Testis (tissue), 3 donors: ENCODE measurements around the gene MOG. TPM values are rescaled to one million over a fixed set of nuclear protein-coding genes. Genes with fewer than 3 reads are reported as not detected.

Experiments used
- DNase-seq: peaks from one replicate; pipeline ENCODE4 v3.0.0-alpha.2; 2019
- H3K27ac ChIP-seq, 2 donors: fragments of 200-600 bp; sonication (generic); one replicate each; pipeline ENCODE4 v1.5.1; 2019
- H3K27me3 ChIP-seq: fragments of 200-600 bp; sonication (generic); one replicate; pipeline ENCODE4 v1.5.1; 2019
- H3K36me3 ChIP-seq: fragments of 200-600 bp; sonication (generic); one replicate; pipeline ENCODE4 v1.5.1; 2017; ENCODE audit warnings: low read depth; ENCODE audit errors: missing control alignments
- H3K4me1 ChIP-seq: fragments of 200-600 bp; sonication (generic); one replicate; pipeline ENCODE4 v1.5.1; 2019
- H3K4me3 ChIP-seq, 2 donors: fragments of 200-600 bp; sonication (generic); one replicate each; pipeline ENCODE4 v1.5.1; 2017 to 2019
- H3K9me3 ChIP-seq: fragments of 200-600 bp; sonication (generic); one replicate; pipeline ENCODE4 v1.5.1; 2017
- CTCF ChIP-seq, 3 experiments: fragments of 450-650 bp in 2 of 3; fragments of 200-600 bp in 1 of 3; sonication (generic) in 1 of 3; IDR thresholded peaks; one replicate each; pipeline ENCODE4 v1.5.1; 2016 to 2019; ENCODE audit warnings: antibody characterized with exemption in 3 of 3, mild to moderate bottlenecking in 2 of 3, moderate library complexity in 1 of 3
- POLR2A ChIP-seq: fragments of 450-650 bp; IDR thresholded peaks from one replicate; pipeline ENCODE4 v1.6.1; 2017; ENCODE audit warnings: antibody characterized with exemption, mild to moderate bottlenecking, moderate library complexity
- WGBS, 2 donors: methylation state at CpG; one replicate each; pipeline ENCODE4 v1.1.5; 2018; 5-methylcytosine and 5-hydroxymethylcytosine counted together
- intact Hi-C: fragments of 100-400 bp; cut with DNase I; formaldehyde crosslinking; loops from one replicate; pipeline ENCODE4 v1.15.1; 2023; ENCODE audit warnings: low total_unique reads
- polyA plus RNA-seq: library from polyadenylated mRNA; stranded (reverse); fragments of 350-450 nt; fragmentation: Illumina TruSeq; extraction: RNeasy Lipid Tissue Mini Kit (QIAGEN cat#74804); gene quantifications from one replicate; pipeline ENCODE4 v1.2.3, GENCODE V29; 2014; ENCODE audit warnings: low read depth, low replicate concordance; ENCODE audit not compliant: insufficient read depth
- total RNA-seq, 2 donors: library from RNA; depleted of rRNA; stranded (reverse); fragments of >200 nt; gene quantifications; one replicate each; pipeline ENCODE4 v1.2.3, GENCODE V29; 2016

MOG gene
- total and polyA plus RNA-seq, 3 donors from 2014 or later: 0.19 to 0.36 TPM; not detected in 1

GRCh38 chr6:29694637-29695036 is 37.7 kb downstream of the MOG start:
- Histone ChIP-seq H3K36me3 (no peaks in the 10 kb centered on the region), H3K27ac (no peak overlapping the region), H3K27me3 (no peaks in the 10 kb centered on the region), H3K4me3 (no peak overlapping the region), H3K4me1 (no peaks in the 10 kb centered on the region), H3K9me3 (no peaks in the 10 kb centered on the region)
- intact Hi-C loops: no loop called here
- 61 to 62% methylated on average over 3 of the region's 3 CpGs for WGBS, 2 donors
- no peak for DNase-seq
- TF ChIP-seq POLR2A: no peak
- no peak for TF ChIP-seq CTCF (IDR thresholded peaks at IDR 0.05)

- Histone ChIP-seq H3K4me3 (no peak overlapping the region), H3K9me3 (no peaks in the 10 kb centered on the region), H3K36me3 (no peaks in the 10 kb centered on the region), H3K4me1 (no peaks in the 10 kb centered on the region), H3K27ac (no peak overlapping the region), H3K27me3 (no peaks in the 10 kb centered on the region)
- TF ChIP-seq POLR2A (no peak), CTCF (IDR thresholded peaks at IDR 0.05) (no peak)
- DNase-seq: no peak
- intact Hi-C loops: no loop called here
- 69 to 82% methylated on average over 10 of the region's 10 CpGs for WGBS, 2 donors
Measured at GRCh38 chr6:29696147-29697125, 39.5 kb downstream of the MOG start.

- Histone ChIP-seq H3K27ac (no peak overlapping the region), H3K27me3 (no peaks in the 10 kb centered on the region), H3K36me3 (no peaks in the 10 kb centered on the region), H3K4me1 (no peaks in the 10 kb centered on the region), H3K4me3 (no peak overlapping the region), H3K9me3 (no peaks in the 10 kb centered on the region)
- peak in 2 of 3 experiments; percentile 9 to 66 for TF ChIP-seq CTCF (IDR thresholded peaks at IDR 0.05)
- TF ChIP-seq POLR2A: no peak
- 17 to 24% methylated on average over 11 to 17 of the region's 17 CpGs for WGBS, 2 donors
- DNase-seq: peak; percentile 84
- intact Hi-C loops: loop anchor here (10.0 kb wide), 1 partner anchor 132 kb away; no protein-coding TSS in a partner anchor
Measured at GRCh38 chr6:29702519-29703103, 45.7 kb downstream of the MOG start.

GRCh38 chr6:29705389-29706231 is 48.7 kb downstream of the MOG start:
- H3K27ac ChIP-seq: no peak overlapping the region
- TF ChIP-seq CTCF (IDR thresholded peaks at IDR 0.05) (peak; percentile 28 to 68 (median 30)), POLR2A (no peak)
- no peaks in the 10 kb centered on the region for H3K27me3 ChIP-seq
- 45 to 62% methylated on average over 10 of the region's 10 CpGs for WGBS, 2 donors
- intact Hi-C loops: loop anchor here (10.0 kb wide), 1 partner anchor 129 kb away; no protein-coding TSS in a partner anchor
- no peak for DNase-seq
- H3K36me3 ChIP-seq: no peaks in the 10 kb centered on the region
- no peaks in the 10 kb centered on the region for H3K9me3 ChIP-seq
- no peaks in the 10 kb centered on the region for H3K4me1 ChIP-seq
- no peak overlapping the region for H3K4me3 ChIP-seq
